Measurements from ENCODE around the gene RAD51AP2.

- no peak for TF ChIP-seq YY1 (IDR thresholded peaks at IDR 0.05; ENCODE audit: insufficient read depth, insufficient read length)
- no peak for TF ChIP-seq SUZ12 (IDR thresholded peaks at IDR 0.05; ENCODE audit: extremely low read depth, insufficient read depth, insufficient read length)
- no peak for TF ChIP-seq ZNF274 (IDR thresholded peaks at IDR 0.05; ENCODE audit: low read depth, low read length)
Observed at GRCh38 chr2:17545680-17546613, 27.7 kb upstream of the RAD51AP2 start.
